HG03095 (cell line): ENCODE results near the gene OR13C8.

Experiments
- ATAC-seq: cut with Tn5 transposase; IDR thresholded peaks from one replicate; pipeline ENCODE4 v1.9.1; 2021; ENCODE audit warnings: moderate library complexity; ENCODE audit not compliant: unreplicated experiment

OR13C8 gene

DNA sequence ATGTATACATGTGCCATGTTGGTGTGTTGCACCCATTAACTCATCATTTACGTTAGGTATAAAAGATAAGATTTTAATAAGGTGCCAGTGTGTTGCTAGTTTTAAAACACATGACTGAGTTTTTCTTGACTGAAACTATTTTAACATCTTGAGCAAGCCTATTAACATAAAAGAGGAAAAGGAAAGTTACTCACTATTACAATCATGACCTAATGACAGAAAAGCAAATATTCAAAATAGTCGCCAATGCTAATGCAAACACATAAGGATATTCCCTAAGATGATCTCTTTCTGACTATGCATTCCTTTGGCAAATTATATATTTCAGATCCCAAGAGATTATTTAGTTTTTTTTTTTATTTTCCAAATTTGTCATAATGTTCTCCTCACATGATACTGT, 42.2 kb downstream of the OR13C8 start:
- no peak for ATAC-seq

DNA sequence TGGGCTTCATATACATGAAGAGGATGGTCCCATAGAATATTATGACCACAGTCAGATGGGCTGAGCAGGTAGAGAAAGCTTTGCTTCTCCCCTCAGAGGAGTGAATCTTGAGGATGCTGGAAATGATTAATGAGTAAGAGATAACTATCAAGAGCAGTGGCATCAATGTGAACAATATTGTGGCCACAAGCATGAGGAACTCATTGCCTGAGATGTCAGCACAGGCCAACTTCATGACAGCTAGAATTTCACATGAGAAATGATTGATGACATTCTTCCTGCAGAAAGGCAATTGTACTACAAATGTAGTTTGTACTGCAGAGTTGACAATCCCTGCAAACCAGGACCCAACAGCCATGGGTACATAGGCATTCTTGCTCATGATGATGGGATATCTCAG, 48.5 kb downstream of the OR13C8 start:
- ATAC-seq, result no peak

DNA sequence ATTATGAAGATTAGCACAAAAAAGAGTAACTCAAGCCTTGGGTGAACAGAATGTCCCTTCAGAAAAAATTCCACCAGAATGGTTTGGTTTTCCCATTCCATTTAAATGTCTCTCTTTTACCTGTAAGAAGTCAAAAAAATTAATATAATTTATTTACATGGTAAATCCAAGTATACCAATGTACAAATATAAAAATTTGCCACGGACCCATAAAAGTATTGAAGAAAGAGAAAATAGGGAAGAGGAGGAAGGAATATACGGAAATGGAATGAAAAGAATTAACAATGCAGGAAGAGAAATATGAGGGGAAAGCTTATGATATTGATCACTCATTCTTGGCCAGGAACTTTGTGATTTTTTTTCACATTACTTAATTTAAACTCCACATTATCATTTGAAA, 49.1 kb downstream of the OR13C8 start, which contains the start of gene OR13C9:
TSS of gene OR13C9 (minus strand) at position 101 of the 400 bp plus-strand sequence. CDS start at position 101, 0 bp downstream.
- no peak for ATAC-seq
